HL-60/S4 (cell line): ENCODE measurements around the gene DVL2.

ENCODE experiments used
- in situ Hi-C: fragments of 300-500 bp; cut with MboI; formaldehyde crosslinking; loops from 2 replicates; pipeline ENCODE4 v1.14.3; 2022; ENCODE audit warnings: low sequenced_read_pairs

DVL2 gene

DNA sequence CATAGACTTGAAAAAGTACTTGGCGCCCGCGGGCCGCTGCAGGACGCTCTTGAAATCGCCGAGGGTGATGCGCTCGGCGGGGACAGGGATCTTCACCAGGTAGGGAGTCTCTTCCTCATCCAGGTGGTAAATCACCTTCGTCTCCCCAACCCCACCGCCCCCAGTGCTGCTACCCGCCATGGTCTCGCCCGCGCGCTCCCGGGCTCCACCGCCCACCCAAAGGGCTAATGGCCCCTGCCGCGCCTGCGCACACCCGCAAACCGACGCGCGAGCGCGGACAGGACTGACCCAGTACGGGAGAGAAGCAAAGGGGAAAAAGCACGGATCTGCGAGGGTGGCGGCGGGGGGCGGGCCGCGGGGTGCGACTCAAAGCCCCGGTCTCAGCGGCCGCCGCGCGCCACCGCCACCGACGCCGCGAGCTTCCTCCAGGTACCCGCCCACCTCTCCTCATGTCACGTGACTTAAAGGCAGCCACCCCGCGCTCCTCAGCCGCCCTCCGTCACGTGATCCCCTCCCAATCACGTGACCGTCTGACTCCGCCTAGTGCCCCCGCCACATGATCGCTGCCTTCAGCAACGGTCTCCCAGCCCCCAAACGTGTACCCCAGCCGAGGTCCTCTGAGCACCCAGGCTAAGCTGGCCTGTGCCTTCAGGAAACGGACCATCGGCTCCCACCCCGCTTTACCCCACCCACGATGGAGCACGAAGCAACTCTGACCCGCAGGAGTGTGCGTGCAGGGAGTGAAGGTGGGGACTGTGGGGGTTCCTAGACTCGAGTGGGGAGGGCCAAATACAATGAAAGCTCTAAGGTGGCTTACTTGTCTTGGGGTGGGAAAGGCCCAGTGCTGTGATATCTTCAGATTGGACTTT, at the start of gene DVL2:
Gene DVL2, minus strand, starts transcription at position 435 of the 869 bp plus-strand sequence. Its CDS starts 255 bp downstream, at position 180.
- in situ Hi-C loops: no loop called here

DNA sequence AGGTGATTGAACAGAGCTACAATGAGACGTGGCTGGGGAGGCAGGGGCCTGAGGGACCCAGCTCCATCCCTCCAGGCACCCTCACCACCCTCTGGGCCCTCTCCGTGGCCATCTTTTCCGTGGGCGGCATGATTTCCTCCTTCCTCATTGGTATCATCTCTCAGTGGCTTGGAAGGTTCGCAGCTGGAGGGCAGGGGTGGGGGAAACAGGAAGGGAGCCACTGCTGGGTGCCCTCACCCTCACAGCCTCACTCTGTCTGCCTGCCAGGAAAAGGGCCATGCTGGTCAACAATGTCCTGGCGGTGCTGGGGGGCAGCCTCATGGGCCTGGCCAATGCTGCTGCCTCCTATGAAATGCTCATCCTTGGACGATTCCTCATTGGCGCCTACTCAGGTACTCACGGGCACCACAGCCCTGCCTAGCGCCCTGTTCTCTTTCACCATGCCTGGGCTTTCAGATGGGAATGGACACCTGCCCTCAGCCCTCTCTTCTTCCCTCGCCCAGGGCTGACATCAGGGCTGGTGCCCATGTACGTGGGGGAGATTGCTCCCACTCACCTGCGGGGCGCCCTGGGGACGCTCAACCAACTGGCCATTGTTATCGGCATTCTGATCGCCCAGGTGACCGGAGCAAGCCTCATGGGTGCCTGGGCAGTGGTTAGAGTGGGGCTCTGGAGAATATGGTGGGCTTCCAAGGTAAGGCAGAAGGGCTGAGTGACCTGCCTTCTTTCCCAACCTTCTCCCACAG, 49.3 kb upstream of the DVL2 start:
- in situ Hi-C loops: no loop called here

DNA sequence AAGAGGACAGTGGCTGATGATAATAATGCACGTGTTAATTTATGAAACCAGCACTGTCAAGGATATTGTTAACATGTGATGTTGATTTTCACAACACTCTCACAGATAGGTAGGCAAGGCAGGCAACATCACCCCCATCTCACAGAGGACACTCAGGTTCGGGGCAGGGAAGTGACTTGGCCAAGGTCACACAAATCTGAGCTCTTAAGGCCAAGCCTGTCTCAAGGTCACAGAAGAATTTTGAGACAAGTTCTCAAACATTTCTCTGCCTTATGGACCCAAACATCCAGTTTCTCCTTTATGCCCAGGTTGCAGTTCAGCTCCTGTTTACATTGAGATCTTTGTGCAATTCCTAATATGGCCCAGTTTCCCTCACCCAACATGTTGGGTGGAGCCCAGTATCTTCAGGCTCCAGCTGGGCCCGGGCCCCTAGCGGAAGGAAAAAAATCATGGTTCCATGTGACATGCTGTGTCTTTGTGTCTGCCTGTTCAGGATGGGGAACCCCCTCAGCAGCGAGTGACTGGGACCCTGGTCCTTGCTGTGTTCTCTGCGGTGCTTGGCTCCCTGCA, 48.5 kb upstream of the DVL2 start:
- in situ Hi-C loops: no loop called here

DNA sequence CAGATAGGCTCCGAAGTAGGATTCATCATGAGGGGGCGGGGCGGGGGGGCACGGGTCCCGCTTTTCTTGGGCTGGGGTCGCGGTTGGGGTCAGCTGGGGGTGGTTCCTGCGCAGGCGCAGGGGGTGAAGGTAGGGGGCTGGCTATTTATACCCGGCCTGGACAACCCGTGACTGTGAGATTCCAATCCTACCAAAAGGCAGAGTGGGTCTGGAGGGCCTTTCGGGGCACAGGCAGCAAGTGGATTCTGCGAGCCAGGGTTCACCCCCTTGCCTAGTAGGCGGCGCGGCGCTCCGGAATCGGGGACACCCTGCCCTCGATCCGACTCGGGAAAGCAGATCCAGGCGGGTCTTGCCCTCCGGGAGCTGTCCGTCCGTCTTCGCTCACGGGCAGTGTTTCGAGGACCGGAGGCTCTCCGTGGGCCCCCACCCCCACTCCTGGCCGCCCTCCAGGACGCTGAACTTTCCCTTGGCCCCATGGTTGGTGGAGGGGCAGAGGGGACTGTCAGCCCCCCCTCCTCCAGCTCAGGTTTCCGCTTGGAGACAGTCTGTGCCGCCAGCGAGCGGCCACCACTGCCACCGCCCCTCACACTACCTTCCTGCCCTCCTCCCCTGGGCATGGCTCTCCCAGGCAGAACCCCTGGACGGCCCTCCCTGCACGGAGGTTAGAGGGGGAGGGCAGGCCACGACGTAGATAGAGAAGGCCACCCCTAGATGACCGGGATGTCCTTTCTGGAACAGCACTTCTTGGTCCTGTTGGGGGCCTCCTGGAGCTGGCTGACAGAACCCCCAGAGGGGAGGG, 47.8 kb upstream of the DVL2 start:
- in situ Hi-C loops: no loop called here

DNA sequence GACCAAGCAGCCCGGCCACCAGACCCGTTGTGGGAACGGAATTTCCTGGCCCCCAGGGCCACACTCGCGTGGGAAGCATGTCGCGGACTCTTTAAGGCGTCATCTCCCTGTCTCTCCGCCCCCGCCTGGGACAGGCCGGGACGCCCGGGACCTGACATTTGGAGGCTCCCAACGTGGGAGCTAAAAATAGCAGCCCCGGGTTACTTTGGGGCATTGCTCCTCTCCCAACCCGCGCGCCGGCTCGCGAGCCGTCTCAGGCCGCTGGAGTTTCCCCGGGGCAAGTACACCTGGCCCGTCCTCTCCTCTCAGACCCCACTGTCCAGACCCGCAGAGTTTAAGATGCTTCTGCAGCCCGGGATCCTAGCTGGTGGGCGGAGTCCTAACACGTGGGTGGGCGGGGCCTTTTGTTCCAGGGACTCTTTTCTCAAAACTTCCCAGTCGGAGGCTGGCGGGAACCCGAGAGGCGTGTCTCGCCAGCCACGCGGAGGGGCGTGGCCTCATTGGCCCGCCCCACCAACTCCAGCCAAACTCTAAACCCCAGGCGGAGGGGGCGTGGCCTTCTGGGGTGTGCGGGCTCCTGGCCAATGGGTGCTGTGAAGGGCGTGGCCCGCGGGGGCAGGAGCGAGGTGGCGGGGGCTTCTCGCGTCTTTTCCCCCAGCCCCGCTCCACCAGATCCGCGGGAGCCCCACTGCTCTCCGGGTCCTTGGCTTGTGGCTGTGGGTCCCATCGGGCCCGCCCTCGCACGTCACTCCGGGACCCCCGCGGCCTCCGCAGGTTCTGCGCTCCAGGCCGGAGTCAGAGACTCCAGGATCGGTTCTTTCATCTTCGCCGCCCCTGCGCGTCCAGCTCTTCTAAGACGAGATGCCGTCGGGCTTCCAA, 47.0 kb upstream of the DVL2 start, which contains the start of gene SLC2A4:
Gene SLC2A4, plus strand, starts transcription at position 645 of the 879 bp plus-strand sequence. Its CDS starts 217 bp downstream, at position 862.
- in situ Hi-C loops: no loop called here

DNA sequence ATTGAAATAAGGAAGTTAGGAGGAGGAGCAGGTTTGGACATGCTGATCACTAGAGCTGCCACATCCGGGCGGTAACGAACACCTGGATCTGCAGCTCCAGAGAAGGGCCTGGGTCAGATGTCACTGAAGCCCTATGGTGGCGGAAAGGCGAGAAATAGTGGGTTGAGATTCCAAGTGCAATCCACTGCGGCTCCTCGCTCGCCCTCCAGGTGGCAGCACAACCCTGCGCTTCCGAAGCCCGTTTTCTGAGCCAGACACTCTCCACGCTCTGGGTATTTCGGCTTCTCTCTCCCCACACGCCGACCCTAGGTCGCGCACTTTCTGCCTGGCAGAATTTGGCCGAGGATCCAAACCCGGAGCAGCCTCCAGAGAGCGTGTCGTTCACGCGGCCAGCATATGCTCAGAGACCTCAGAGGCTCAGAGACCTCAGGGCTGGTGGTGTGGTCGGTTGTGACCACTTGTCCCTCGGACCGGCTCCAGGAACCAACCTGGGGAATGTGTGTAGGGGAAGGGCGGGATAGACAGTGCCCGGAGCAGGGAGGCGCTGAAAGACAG, 46.3 kb upstream of the DVL2 start:
- in situ Hi-C loops: no loop called here

DNA sequence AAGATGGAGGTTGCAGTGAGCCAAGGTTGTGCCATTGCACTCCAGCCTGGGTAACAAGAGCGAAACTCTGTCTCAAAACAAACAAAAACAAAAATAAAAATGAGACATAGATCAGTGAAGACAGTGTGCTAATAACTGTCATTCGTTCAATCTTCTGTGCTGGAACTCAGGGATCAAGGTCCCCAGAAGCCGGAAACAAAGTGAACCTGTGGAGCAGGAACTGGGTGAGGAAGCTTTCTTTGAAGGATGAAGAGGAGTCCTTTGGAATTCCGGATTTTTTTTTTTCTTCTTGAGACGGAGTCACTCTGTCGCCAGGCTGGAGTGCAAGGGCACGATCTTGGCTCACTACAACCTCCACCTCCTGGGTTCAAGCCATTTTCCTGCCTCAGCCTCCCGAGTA, 45.1 kb upstream of the DVL2 start:
- in situ Hi-C loops: no loop called here

DNA sequence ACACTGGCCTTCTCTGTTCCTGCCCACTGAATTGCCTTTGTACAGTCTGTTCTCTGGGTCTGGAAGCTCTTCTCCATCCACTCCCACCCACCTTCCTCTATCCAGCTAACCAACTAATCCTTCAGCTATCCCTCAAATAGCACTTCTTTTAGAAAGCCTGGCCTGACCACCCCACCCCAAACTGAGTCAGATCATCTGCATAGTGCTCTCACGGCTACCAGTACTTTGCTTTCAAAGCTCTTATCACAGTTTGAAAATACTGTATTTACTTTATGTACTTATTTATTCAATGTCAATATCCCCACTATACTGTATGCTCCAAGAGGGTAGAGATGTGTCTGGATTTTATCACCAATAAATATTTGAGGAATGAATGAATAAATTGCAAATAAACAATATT, 32.5 kb upstream of the DVL2 start:
- in situ Hi-C loops: no loop called here

DNA sequence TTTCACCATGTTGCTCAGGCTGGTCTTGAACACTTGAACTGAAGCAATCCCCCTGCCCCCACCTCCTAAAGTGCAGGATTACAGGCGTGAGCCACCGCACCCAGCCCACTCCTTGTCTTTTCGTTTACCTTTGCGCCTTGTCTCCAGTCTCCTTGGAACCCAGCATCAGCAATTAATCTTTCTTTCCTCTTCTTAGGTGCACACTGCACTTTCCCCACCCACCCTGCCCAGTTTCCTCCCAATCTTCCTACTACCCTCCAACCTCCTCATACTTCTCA, 29.4 kb upstream of the DVL2 start:
- in situ Hi-C loops: no loop called here

DNA sequence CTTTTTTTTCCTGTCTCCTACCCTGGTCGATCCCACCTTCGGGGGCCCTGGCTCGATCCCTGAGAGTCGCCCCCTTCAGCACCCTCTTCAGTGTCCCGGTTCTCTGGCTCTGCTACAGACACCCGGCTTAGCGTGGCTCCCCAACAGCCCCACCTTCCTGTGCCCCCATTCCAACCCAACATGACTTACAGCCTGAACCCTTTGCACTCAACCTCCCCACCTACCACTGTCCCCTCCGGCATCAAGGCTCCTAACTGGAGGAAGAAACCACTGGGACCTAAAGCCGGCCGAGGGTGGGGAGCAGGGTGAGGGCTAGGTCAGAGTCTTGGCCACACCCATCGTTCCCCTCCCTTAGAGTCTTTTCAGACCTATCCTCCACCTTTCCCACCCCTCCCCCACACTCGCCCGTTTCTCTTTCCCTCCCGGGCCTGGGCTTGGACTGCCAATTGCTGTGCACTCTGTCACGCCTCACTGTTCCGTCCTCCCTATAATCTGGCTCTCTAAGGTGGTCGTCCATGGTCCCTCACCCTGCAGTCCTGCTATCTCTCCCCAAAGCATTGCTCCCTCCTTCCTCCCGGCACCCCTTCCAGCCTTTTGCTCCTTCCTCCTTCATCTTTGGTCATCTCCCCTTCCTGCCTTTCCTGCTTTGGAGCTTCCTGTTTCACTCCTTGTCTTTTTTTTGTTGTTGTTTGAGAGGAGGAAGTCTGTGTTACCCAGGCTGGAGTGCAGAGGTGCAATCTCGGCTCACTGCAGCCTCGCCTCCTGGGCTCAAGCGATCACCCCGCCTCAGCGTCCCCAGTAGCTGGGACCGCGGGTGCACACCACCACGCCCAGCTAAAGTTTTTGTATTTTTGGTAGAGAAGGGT, 28.9 kb upstream of the DVL2 start:
- in situ Hi-C loops: no loop called here

DNA sequence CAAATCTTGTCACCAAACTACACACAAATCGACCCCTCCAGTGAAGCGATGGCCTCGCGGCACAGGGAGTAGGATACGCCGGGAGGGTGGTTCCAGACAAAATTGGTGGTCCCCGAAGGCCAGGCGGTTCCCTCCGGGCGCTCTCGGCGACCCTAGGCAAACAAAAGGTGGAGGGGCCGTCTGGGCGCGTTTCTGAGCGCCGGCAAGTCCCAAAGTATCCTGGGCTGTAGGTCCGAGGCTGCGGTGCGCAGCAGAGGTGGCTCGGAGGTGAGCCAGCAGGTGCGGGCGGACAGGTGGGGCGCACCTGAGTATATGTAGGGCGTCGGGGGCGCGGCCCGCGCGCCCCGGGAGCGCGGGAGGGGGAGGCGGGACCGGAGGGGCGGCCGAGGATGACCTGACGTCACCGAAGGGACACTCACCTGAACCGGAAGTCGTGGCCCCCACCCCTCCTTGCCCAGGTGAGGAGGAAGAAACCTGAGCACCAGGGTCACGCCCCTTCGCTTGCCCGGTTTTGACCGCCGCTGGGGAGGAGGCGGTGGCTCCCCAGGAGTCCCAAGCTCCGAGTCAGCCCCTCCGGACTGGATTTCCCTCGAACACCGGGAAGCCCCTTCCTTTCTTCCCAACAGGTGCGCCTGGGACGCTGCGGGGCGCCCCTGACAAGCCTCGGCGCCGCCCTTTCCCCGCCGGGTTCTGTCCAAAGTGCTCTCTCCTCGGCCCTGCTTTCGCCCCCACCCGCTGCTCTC, 28.0 kb upstream of the DVL2 start, which contains the start of gene CLDN7:
Gene CLDN7, minus strand, starts transcription at position 287 of the 743 bp plus-strand sequence. CDS start 435 bp downstream, outside the sequence.
- in situ Hi-C loops: no loop called here

DNA sequence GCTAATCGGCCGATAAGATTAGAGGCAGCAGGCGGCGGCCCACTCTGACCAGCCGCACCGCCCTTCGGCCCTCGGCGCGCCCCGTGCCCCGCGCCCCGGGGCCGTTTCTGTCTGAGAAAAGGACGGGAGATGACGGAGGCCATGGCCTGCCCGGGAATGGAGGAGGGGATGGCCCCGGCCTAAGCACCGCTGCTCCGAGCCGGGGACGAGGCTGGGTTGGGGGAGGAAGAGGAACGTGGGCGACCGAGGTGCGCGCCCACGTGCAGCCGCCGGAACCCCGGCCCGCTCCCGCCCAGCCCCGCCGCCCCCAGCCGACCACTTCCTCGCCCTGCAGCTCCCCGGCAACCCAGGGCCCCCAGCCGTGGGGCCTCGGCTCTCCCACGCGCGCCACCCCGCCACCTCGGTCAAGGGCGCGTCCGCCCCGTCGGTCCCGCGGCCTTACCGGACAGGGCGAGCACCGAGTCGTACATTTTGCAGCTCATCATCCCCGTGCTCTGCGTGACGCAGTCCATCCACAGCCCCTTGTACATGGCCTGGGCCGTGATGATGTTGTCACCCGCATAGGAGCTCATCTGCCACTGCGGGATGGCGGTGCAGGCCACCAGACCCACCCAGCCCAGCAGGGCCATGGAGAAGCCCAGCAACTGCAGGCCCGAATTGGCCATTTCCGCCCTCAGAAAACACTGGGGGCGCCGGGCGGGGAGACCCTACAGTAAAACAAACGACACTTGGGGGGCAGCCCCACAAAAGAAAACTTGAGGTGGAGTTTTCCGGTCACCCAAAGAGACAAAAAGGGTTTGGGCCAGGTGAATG, 27.3 kb upstream of the DVL2 start:
- in situ Hi-C loops: no loop called here

DNA sequence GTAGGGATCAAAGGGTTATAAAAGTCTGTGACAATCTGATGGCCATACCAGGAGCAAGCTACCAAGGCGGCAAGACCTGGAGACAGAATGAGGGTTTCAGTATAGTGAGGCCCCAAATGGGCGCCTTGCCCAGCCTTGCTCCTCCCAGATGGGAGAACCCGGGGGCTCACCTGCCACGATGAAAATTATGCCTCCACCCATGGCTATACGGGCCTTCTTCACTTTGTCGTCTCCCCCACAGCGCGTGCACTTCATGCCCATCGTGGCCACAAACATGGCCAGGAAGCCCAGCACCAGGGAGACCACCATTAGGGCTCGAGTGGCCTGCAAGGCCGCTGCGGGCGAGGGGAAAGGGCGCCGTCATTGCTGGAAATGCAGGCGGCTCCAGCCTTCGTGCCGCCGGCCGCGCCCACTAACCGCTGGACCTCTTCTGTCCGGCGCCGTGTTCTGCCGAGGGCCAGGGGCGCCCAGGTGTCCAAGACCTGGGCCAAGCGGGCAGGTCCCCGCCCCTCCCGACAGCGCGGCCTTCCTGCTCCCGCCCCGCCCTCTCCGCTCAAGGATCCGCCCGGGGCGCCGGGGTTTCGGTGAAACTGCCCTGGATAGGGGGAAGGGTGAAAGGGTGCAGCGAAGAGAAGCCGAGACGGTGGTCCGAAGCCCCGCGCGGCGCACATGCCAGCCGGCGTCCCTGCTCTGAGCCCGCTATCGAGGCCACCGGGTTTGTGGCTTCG, 26.5 kb upstream of the DVL2 start:
- in situ Hi-C loops: no loop called here

DNA sequence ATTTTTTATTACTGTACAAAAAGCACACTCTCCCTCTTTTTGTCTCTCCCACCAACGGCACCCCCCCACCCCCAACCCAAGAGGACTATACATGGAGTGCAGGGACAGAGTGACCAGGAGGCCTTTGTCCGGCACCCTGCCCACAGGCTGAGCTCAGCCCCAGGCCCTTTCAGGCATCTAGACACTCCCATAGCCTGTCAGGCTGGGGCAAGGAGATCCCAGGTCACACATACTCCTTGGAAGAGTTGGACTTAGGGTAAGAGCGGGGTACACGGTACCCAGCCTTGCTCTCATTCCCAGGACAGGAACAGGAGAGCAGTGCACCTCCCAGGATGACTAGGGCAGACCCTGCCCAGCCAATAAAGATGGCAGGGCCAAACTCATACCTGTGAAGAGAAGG, 25.8 kb upstream of the DVL2 start:
- in situ Hi-C loops: no loop called here

DNA sequence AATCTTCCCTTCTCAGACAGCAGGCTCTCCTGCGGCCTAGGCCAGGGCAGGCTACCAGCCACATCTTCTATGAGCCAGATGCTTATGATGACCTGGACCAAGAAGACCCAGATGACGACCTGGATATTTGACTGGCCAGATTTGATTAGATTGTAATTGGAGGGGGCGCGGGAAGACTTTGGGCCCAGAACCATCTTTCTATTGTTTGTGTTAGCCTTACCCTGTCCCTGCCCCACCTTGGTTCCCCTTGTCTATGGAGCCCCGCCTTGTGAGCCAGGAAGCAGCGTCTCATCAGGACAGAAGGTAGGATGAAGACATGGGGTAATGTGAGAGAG, 25.2 kb upstream of the DVL2 start:
- in situ Hi-C loops: no loop called here

DNA sequence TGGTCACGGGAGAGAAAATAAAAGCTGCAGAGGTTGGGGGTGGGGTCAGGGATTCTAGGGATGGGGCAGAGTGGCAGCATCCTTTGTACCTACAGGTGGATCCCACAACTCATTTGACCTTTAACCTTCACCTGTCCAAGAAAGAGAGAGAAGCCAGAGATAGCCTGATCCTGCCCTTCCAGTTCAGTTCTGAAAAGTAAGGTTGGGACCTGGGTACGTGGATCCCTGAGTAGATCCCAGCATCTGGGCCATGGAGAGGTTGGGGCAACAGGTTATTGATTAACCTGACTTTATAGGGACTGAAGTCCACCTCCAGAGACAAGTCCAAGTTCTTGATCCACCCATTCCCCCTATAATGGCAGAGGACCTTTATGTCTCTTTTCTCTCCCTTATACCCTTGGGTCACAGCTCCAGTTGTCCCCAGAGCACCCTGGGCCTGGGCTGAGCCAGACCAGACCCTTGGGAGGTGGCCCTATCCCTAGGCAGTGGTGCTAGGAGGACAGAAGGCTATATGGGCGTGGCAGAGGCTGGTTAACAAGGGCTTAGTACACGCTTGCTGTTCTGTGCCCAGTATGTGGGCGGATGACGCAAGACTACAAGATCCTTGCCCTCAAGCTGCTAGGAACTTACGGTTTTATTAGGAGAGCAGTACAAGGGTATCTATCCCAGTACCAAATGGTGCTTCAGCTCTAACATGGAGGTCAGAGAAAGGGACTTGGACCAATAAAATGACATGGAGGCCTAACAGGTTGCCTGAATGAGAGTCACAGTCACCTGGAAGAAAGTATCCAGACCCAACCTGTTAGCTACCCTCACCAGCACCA, 24.6 kb upstream of the DVL2 start:
- in situ Hi-C loops: no loop called here
